Testis (tissue), 3 donors: ENCODE results near the gene DNAJC6. TPM values are rescaled to one million over a fixed set of nuclear protein-coding genes. Genes with fewer than 3 reads are reported as not detected.

Source experiments
- DNase-seq: peaks from one replicate; pipeline ENCODE4 v3.0.0-alpha.2; 2019
- H3K27ac ChIP-seq, 2 donors: fragments of 200-600 bp; sonication (generic); one replicate each; pipeline ENCODE4 v1.5.1; 2019
- H3K27me3 ChIP-seq: fragments of 200-600 bp; sonication (generic); one replicate; pipeline ENCODE4 v1.5.1; 2019
- H3K36me3 ChIP-seq: fragments of 200-600 bp; sonication (generic); one replicate; pipeline ENCODE4 v1.5.1; 2017; ENCODE audit warnings: low read depth; ENCODE audit errors: missing control alignments
- H3K4me1 ChIP-seq: fragments of 200-600 bp; sonication (generic); one replicate; pipeline ENCODE4 v1.5.1; 2019
- H3K4me3 ChIP-seq, 2 donors: fragments of 200-600 bp; sonication (generic); one replicate each; pipeline ENCODE4 v1.5.1; 2017 to 2019
- H3K9me3 ChIP-seq: fragments of 200-600 bp; sonication (generic); one replicate; pipeline ENCODE4 v1.5.1; 2017
- CTCF ChIP-seq, 3 experiments: fragments of 450-650 bp in 2 of 3; fragments of 200-600 bp in 1 of 3; sonication (generic) in 1 of 3; IDR thresholded peaks; one replicate each; pipeline ENCODE4 v1.5.1; 2016 to 2019; ENCODE audit warnings: antibody characterized with exemption in 3 of 3, mild to moderate bottlenecking in 2 of 3, moderate library complexity in 1 of 3
- POLR2A ChIP-seq: fragments of 450-650 bp; IDR thresholded peaks from one replicate; pipeline ENCODE4 v1.6.1; 2017; ENCODE audit warnings: antibody characterized with exemption, mild to moderate bottlenecking, moderate library complexity
- WGBS, 2 donors: methylation state at CpG; one replicate each; pipeline ENCODE4 v1.1.5; 2018; 5-methylcytosine and 5-hydroxymethylcytosine counted together
- intact Hi-C: fragments of 100-400 bp; cut with DNase I; formaldehyde crosslinking; loops from one replicate; pipeline ENCODE4 v1.15.1; 2023; ENCODE audit warnings: low total_unique reads
- polyA plus RNA-seq: library from polyadenylated mRNA; stranded (reverse); fragments of 350-450 nt; fragmentation: Illumina TruSeq; extraction: RNeasy Lipid Tissue Mini Kit (QIAGEN cat#74804); gene quantifications from one replicate; pipeline ENCODE4 v1.2.3, GENCODE V29; 2014; ENCODE audit warnings: low read depth, low replicate concordance; ENCODE audit not compliant: insufficient read depth
- total RNA-seq, 2 donors: library from RNA; depleted of rRNA; stranded (reverse); fragments of >200 nt; gene quantifications; one replicate each; pipeline ENCODE4 v1.2.3, GENCODE V29; 2016

The DNAJC6 gene
- total and polyA plus RNA-seq, 3 donors from 2014 or later, result 5.1 to 7.3 (median 5.2) TPM

- H3K27me3 ChIP-seq, result no peaks in the 10 kb centered on the region
- WGBS, 2 donors, result 85 to 92% methylated on average over 3 of the region's 3 CpGs
- intact Hi-C loops, result no loop called here
These were observed 103.6 kb downstream of the DNAJC6 start for GRCh38 chr1:65412984-65413375.

GRCh38 chr1:65414538-65414937 lies 105.2 kb downstream of the DNAJC6 start:
- H3K36me3 ChIP-seq, result no peaks in the 10 kb centered on the region
- no peak for DNase-seq
- no peaks in the 10 kb centered on the region for H3K27me3 ChIP-seq
- H3K4me1 ChIP-seq, result no peaks in the 10 kb centered on the region
- H3K9me3 ChIP-seq, result no peaks in the 10 kb centered on the region
- 86 to 93% methylated on average over 4 of the region's 4 CpGs for WGBS, 2 donors
- no peak for TF ChIP-seq POLR2A
- TF ChIP-seq CTCF (IDR thresholded peaks at IDR 0.05), result no peak
- intact Hi-C loops, result no loop called here
- H3K27ac ChIP-seq, result no peak overlapping the region
- H3K4me3 ChIP-seq, result no peak overlapping the region

More at GRCh38 chr1:65412984-65413375, 103.6 kb downstream of the DNAJC6 start:
- Histone ChIP-seq H3K4me1 (no peaks in the 10 kb centered on the region), H3K27ac (no peak overlapping the region), H3K36me3 (no peaks in the 10 kb centered on the region), H3K4me3 (no peak overlapping the region), H3K9me3 (no peaks in the 10 kb centered on the region)
- TF ChIP-seq POLR2A, result no peak
- TF ChIP-seq CTCF (IDR thresholded peaks at IDR 0.05), result no peak
- no peak for DNase-seq

GRCh38 chr1:65416767-65417166 lies 107.4 kb downstream of the DNAJC6 start:
- intact Hi-C loops, result no loop called here
- Histone ChIP-seq H3K27me3 (no peaks in the 10 kb centered on the region), H3K27ac (no peak overlapping the region), H3K4me1 (peaks cover under 1% of the 10 kb centered on the region), H3K4me3 (no peak overlapping the region), H3K36me3 (no peaks in the 10 kb centered on the region), H3K9me3 (no peaks in the 10 kb centered on the region)
- no peak for TF ChIP-seq CTCF (IDR thresholded peaks at IDR 0.05)
- TF ChIP-seq POLR2A, result no peak
- 78 to 95% methylated on average over 1 of the region's 1 CpG for WGBS, 2 donors
- no peak for DNase-seq

GRCh38 chr1:65417729-65418128 lies 108.4 kb downstream of the DNAJC6 start:
- no peak for DNase-seq
- intact Hi-C loops, result no loop called here
- Histone ChIP-seq H3K27me3 (no peaks in the 10 kb centered on the region), H3K36me3 (no peaks in the 10 kb centered on the region), H3K4me3 (no peak overlapping the region), H3K9me3 (no peaks in the 10 kb centered on the region), H3K27ac (no peak overlapping the region), H3K4me1 (peaks cover 10% of the 10 kb centered on the region)
- WGBS, 2 donors, result 76 to 77% methylated on average over 2 of the region's 2 CpGs
- TF ChIP-seq CTCF (IDR thresholded peaks at IDR 0.05) (no peak), POLR2A (no peak)

GRCh38 chr1:65418522-65419185 lies 109.3 kb downstream of the DNAJC6 start:
- WGBS, 2 donors, result 66 to 87% methylated on average over 4 of the region's 4 CpGs
- Histone ChIP-seq H3K36me3 (no peaks in the 10 kb centered on the region), H3K4me1 (peaks cover 20% of the 10 kb centered on the region), H3K27ac (no peak overlapping the region), H3K27me3 (no peaks in the 10 kb centered on the region), H3K9me3 (no peaks in the 10 kb centered on the region), H3K4me3 (no peak overlapping the region)
- intact Hi-C loops, result no loop called here
- no peak for DNase-seq
- TF ChIP-seq CTCF (IDR thresholded peaks at IDR 0.05), result no peak
- TF ChIP-seq POLR2A, result no peak
